CD4-positive, alpha-beta T cell treated with Interleukin-6 for 4 hours (primary cell): Measurements from ENCODE around the gene SRGAP1.

Experiments used
- DNase-seq: peaks from one replicate; pipeline ENCODE4 v3.0.0-alpha.2; 2020; ENCODE audit warnings: mixed read lengths

SRGAP1 gene

DNA sequence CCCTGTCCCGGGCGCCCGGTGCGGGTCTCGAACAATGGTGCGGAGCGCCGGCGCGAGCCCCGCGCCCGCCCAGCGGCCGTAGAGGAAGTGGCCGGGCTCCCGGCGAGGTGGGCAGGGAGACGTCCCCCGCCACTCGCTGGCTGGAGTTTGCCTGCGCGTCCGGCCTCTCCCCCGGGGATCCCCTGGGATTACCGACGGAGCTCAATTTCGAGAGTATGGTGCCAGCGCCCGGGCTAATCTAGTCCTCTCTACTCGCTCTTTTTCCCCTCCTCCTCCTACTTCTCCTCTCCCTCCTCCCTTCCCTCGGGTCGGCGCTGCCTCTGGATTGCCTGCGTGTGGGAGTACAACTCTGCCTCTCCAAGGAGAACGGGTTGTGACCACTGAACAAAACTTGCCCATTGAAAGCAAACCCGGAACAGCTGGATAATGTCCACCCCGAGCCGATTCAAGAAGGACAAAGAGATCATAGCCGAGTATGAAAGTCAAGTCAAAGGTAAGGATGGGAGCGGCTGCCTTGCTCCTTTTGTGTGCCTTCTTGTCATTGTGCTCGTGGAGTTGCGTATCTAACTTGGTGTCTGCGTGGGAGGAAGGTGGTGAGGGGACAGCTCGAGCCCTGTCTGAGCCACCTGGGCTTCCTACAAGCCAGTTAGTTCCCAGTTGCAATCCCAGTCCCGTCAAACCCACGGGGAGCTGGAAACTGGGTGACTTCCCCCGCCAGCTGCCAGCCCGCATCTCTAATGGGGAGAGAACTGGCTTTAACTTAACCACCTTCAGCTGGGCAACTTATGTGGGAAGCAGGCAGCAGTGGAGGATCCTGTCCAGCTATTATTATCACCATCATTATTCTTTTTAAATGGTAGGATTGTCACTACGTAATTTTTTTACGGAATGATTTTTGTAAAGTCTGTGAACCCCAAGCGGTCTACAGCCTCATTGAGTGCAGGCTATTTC, at the start of gene SRGAP1:
SRGAP1 (plus strand) TSS at position 310 of the 951 bp plus-strand sequence; CDS start at position 427, 117 bp downstream.
- no peak for DNase-seq

DNA sequence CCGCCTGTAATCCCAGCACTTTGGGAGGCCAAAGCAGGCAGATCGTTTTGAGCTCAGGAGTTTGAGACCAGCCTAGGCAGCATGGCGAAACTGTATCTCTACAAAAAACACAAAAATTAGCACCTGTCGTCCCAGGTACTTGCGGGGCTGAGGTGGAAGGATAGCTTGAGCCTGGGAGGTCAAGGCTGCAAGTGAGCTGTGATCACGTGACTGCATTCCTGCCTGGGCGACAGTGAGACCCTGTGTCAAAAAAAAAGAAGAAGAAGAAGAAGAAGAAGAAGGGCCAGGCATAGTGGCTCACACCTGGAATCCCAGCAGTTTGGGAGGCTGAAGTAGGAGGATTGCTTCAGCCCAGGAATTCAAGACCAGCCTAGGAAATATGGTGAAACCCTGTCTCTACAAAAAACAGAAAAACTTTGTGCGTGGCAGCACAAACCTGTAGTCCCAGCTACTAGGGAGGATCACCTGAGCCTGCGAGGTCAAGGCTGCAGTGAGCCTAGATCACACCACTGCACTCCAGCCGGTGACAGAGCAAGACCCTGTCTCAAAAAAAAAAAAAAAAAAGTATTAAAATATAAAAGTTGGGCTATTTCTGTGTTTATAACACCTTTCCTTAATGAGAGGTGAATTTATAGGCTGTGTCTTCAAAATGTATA, 49.3 kb upstream of the SRGAP1 start:
- DNase-seq, result no peak

DNA sequence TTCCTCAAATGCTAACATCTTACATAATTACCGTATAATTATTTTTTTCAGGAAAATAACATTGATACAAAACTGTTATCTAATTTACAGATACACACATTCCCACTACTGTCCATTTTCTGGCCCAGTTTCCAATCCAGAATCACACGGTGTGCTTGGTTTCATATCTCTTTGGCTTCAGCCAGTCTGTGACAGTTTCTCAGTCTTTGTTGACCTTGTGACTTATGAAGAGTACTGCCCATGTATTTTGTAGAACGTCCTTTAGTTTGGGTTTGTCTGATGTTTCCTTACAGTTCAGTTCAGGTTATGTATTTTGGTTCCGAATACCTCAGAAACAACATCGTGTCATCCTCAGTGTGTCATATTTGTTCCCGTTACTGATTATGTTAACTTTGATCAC, 48.6 kb upstream of the SRGAP1 start:
- DNase-seq, result no peak

DNA sequence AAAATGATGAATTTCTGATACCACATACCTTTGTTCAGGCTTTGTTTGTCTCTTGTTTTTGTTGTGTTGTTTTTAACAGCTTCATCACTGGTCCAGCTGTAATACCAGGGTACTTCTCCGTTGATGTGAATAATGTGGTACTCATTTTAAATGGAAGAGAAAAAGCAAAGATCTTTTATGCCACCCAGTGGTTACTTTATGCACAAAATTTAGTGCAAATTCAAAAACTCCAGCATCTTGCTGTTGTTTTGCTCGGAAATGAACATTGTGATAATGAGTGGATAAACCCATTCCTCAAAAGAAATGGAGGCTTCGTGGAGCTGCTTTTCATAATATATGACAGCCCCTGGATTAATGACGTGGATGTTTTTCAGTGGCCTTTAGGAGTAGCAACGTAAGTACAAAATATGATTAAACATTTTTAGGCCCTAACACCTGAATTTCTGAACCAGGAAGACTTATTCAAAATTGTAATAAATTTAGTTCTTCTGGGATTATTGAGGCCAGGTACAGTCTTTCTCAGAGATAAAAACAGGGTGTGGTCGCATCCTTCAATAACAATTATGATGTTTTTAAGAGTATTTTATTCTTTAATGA, 42.4 kb upstream of the SRGAP1 start:
- no peak for DNase-seq

DNA sequence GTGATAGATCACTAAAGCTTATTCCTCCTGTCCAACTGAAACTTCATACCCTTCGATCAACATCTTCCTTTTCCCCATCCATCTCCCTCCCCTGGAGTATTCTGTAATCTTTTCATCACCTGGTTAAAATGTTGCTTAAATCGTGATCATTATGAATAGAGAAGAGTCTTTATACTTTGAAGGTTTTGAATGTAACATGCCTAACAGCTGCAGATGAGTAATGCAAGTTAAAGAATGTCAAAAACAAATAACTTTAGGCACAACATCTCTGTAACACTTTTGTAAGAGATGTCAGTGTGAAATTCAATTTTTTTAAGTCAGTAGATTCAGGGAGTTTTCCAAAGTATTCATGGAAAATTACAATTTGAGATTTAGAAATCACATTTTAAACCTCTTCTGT, 39.8 kb upstream of the SRGAP1 start:
- no peak for DNase-seq

DNA sequence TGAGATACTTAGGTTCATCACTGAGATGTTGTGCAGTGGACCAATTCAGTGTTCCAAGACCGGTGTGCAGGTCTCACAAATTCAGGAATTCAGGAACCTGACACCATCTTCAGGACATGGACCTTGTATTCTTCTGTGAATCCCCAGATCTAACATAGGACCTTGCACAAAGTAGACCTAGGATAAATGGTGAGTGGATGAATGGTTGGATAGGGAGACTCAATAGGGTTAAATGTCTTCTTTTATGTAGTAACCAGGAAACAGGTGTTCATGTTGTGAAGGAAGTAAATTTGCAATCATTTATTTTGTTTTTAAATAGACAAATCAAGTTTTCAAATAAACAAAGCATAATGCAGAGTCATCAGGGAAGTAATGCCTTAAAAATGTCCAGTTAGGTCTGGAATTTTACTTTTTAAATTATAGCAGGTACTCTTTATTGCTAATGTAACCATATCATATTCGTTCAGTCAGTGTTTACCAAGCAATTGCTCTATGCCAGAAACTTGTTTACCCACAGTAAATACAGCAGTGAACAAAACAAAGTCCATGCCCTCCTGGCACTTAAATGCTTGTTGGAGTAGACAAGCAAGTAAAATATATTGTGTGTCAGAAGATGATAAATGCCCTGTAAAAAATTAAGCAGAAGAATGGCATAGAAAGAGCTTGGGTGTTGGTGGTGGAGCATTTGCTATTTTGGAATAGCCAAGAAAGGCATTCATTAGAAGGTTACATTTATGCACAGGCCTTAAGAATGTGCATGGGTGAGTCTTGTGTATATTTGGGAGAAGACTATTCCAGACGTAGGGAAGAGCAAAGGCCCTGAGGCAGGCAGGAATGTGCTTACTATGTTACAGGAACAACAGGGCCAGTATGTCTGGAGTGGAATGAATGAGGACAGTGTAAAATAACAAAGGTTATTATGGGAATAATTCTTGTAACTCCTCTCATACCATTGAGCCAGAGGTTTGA, 38.5 kb upstream of the SRGAP1 start:
- DNase-seq, result no peak

DNA sequence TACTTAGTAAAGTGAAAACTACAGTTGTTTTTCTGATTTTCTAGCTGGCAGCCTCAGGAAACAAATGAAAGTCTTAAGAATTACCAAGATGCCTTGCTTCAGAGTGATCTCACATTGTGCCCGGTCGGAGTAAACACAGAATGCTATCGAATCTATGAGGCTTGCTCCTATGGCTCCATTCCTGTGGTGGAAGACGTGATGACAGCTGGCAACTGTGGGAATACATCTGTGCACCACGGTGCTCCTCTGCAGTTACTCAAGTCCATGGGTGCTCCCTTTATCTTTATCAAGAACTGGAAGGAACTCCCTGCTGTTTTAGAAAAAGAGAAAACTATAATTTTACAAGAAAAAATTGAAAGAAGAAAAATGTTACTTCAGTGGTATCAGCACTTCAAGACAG, 35.9 kb upstream of the SRGAP1 start:
- no peak for DNase-seq

DNA sequence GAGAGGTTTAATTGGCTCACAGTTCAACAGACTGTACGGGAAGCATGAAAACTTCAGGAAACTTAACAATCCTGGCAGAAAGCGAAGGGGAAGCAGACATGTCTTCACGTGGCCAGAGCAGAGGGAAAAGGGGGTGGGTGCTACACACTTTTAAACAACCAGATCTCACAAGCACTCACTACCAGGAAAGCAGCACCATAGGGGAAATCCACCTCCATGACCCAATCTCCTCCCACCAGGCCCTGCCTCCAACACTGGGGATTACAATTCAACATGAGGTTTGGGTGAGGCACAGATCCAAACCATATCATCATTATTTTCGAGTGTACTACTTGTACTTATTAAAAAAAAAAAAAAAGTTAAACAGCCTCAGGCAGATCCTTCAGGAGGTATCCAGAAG, 34.9 kb upstream of the SRGAP1 start:
- DNase-seq, result no peak

DNA sequence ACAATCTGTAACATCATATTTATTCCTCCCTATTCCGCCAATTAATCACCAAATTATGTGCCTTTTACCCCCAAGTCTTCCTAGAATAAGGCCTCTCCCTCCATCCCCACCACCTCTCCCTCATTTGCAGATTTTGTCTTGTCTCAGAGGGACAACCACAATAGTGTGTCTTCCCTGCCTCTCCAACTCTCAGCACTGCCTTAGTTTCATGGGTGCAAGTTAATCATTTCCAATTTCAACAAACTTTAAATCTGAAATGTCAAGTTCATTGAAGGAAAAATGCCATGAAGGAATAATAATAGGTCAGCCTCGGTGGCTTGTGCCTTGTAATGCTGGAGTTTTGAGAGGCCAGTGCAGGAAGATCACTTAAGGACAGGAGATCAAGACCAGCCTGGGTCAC, 33.2 kb upstream of the SRGAP1 start:
- DNase-seq, result no peak

DNA sequence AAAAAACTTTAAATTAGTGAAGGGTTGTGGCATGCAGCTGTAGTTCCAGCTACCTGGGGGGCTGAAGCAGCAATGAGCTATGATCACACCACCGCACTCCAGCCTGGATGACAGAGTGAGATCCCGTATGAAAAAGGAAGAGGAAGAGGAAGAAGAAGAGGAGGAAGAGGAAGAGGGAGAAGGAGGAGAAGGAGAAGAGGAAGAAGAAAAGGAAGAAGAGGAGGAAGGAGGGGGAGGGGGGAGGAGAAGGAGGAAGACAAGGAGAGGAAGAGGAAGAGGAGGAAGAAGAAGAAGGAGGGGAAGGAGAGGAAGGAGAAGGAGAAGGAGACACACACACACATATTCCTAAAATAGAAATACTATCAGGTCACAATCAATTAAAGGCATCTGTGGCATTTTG, 32.7 kb upstream of the SRGAP1 start:
- DNase-seq, result no peak

DNA sequence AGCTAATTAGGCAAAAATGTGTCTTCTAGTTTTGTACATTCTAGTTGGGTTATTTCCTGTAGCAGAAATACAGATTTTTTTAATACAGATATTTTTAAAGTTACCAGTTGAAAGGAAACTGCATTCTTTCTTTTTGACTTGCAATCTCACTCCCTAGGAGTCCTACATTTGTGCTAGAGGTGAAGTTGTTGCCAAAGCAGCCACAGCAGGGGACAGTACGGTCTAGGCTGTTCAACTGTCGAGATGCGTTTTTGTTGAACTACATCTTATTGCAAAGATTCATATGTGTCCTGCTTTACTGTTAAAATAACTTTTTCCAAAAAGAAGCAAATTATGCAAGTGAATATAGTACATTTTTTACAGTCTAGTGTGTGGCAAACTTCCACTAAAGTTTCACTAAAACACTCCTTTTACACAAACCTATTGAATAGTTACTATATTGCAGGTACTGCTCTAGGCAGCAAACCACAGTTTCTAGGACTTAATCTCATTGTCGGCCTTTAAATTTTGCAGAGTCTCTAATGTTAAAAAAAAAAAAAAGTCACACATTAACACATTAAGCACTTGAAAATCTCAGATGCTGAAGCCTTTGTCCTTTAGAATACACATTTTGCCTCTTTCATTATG, 30.2 kb upstream of the SRGAP1 start:
- DNase-seq, result no peak

DNA sequence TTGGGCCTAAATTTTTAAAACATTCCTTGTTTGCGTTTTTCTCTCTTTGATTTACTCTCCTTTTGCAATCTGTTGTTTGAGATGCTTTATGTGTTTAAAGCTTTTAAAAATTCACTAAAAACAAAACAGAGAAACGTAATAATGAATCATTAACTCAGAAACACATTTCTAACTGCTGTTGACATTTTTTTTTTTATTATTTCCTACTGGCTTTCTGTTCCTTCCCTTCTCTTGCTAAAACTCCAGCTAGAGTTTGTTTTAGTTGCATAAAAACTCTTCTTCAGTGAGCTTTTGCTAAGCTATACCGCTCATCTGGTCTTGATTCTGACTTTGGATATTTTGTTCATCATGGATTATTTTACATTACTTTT, 29.0 kb upstream of the SRGAP1 start:
- DNase-seq, result no peak

DNA sequence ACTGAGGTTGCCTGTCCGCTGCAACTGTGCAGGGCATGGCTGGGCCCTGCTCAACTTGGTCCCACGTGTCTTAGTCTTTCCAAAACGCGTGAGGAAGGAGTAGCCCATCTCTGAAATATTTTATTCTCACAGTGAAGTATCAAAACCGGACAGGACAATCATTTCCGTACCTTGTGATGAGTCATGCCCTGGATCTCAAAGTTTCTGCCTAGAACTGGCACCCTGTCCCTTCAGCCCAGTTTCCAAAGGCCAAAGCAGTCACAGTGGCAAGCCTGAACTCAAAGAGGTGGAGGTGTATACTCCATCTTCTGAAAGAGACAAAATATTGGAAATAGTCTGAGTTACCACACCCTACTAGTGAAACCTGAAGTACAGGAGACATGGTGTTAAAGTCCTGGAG, 28.5 kb upstream of the SRGAP1 start:
- no peak for DNase-seq

DNA sequence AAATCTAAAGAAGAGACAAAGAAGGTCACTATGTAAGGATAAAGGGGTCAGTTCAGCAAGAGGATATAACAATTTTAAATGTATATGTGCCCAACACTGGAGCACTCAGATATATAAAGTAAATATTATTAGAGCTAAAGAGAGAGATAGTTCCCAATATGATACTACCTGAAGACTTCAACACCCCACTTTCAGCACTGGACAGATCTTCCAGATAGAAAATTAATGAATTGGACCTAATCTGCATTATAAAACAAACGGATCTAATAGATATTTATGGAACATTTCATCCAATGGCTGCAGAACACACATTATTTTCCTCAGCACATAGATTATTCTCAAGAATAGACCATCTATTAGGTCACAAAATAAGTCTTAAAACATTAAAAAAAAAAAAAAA, 24.1 kb upstream of the SRGAP1 start:
- no peak for DNase-seq

DNA sequence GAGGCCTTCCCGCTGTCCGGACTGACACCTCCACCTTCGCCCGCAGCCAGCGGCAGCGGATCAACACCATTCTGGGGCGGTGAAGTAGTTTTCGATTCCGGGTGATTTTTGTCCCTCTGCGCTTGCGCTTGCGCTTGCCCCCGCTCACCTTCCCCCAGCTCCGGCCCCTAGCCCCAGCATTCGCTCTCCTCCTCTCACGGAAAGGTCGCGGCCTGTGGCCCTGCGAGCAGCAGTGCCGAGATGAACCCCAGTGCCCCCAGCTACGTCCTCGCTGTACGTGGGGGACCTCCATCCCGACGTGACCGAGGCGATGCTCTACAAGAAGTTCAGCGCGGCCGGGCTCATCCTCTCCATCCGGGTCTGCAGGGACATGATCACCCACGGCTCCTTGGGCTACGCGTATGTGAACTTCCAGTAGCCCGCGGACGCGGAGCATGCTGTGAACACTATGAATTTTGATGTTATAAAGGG, 22.7 kb upstream of the SRGAP1 start:
- no peak for DNase-seq

DNA sequence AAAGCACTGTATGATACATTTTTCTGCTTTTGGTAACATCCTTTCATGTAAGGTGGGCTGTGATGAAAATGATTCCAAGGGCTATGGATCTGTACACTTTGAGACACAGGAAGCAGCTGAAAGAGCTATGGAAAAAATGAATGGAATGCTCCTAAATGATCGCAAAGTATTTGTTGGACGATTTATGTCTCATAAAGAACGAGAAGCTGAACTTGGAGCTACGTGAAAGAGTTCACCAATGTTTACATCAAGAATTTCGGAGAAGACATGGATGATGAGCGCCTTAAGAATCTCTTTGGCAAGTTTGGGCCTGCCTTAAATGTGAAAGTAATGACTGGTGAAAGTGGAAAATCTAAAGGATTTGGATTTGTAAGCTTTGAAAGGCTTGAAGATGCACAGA, 22.1 kb upstream of the SRGAP1 start:
- no peak for DNase-seq

DNA sequence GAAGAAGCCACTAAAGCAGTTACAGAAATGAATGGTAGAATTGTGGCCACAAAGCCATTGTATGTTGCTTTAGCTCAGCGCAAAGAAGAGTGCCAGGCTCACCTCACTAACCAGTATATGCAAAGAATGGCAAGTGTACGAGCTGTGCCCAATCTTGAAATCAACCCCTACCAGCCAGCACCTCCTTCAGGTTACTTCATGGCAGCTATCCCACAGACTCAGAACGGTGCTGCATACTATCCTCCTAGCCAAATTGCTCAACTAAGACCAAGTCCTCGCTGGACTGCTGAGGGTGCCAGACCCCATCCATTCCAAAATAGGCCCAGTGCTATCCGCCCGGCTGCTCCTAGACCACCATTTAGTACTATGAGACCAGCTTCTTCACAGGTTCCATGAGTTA, 21.5 kb upstream of the SRGAP1 start:
- no peak for DNase-seq

DNA sequence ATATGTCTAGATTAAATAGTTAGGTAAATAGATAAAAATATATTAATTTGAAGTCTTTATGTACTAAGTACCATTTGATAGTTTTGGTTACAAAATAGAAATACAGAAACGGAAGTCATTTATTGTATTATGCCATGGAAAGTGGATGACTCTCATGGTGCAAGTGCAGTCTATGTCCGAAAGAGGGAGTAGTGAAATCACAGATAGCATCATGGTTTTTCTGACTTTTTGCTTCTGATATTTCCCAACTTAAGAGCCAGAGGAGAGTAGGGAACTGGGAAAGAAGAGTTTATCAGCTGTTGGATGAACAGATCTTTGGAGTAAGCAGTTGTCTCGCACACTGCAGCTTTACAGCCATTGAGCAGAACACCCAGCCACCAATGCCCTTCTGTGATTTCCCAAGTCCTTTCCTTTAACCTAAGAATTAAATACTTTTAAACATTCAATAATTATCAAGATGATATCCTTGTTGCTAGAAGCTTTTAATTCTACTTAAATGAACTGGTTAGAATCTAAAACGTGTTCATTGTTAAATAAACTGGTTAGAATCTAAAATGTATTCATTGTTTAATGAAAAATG, 18.4 kb upstream of the SRGAP1 start:
- DNase-seq, result no peak

DNA sequence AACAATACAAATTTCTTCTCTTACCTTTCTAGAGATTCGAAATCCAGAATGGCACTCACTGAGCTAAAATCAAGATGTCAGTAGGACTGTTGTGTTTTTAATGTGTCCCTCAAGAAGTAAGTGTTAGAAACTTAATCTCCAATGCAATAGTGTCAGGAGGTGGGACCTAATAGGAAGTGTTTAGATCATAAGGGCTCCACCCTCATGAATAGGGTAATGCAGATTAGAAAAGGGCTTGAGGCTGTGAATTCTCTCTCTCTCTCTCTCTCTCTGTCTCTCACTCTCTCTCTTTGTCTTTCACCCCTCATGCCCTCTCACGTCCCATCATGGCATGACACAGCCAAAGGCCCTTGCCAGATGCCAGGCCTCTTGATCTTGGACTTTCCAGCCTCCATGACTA, 15.6 kb upstream of the SRGAP1 start:
- no peak for DNase-seq

DNA sequence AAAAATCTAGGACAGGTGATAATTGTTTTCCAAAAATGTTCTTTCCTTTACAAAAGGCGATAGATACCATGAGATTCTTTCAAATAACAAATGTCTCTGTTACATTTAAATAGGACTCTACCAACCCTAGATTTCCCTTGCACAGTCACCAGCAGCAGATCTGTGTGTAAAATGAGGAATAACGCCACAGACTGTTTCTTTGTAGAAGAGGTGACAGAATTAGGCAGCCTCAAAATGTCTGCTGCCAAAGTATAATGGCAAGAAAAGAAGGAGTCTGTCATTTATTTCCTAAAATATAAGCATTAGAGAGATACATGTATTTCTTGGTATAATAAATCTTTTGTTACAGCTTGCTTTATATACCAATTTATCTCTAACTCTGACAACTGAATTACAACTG, 8.5 kb upstream of the SRGAP1 start:
- DNase-seq, result no peak

DNA sequence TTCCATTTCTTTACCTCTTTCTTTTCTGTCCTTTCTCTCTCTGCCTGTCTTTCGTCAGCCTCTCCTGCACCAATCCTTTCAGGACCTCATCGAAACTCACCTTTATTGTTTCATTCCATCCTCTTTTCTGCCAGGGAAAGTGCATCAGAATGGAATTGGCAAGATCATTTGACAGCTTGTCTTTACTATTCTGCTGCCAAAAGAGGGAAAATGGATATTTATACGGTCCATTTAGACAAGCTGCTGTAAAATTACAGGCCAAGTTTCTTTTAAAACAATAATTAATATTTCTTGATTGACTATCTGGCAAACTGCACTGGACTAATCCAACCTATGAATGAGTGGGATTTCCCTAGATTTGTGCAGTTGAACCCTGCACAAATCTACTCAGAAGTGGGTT, 7.6 kb upstream of the SRGAP1 start:
- no peak for DNase-seq

DNA sequence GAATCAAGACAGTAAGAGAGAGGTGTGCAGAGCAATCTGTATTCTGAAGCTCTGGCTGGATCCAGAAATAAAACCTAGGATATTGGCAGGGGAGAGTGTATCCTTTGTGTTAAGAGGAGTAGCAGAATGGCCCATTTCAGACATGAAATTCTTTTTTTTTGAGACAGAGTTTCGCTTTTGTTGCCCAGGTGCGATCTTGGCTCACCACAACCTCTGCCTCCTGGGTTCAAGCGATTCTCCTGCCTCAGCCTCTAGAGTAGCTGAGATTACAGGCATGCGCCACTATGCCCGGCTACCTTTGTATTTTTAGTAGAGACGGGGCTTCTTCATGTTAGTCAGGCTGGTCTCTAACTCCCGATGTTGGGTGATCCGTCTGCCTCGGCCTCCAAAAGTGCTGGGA, 6.1 kb upstream of the SRGAP1 start:
- no peak for DNase-seq
